IMR-90 (cell line): Measurements from ENCODE around the gene CLCN5. TPM values are rescaled to one million over a fixed set of nuclear protein-coding genes. Genes with fewer than 3 reads are reported as not detected.

ENCODE experiments used
- ATAC-seq: fragments of 200-7000 bp; cut with Tn5 transposase; 2 replicates; pipeline ENCODE4 v1.9.1; 2020; ENCODE audit warnings: low read depth, mild to moderate bottlenecking, moderate library complexity
- BruUV-seq: library from RNA; stranded (reverse); fragments of 400-500 nt; replicated peaks from 2 replicates; lab custom pipeline; 2021; lab: Mats Ljungman, UMichigan
- CTCF ChIA-PET: fragments of 300-600 bp; formaldehyde crosslinking; extraction: SDS; loops from one replicate; lab custom pipeline; 2021; ENCODE audit warnings: antibody characterized with exemption; lab: Yijun Ruan, JAX
- POLR2A ChIA-PET: fragments of 300-600 bp; sonication (Branson Sonifier 250); formaldehyde crosslinking; loops from one replicate; lab custom pipeline; 2022; ENCODE audit warnings: antibody characterized with exemption; ENCODE audit not compliant: unreplicated experiment; lab: Charles Lee
- DNase-seq: peaks from one replicate; pipeline ENCODE4 v3.0.0; 2013
- H2AFZ ChIP-seq: replicated peaks from 2 replicates; pipeline ENCODE3; 2013; ENCODE audit warnings: low read length, mild to moderate bottlenecking; ENCODE audit not compliant: poor library complexity
- H2AK5ac ChIP-seq: 2 replicates; pipeline ENCODE4 v1.6.1; 2013; ENCODE audit warnings: low read depth, low read length, inconsistent platforms
- H2AK9ac ChIP-seq: replicated peaks from 2 replicates; pipeline ENCODE3; 2013; ENCODE audit warnings: mild to moderate bottlenecking, low read depth, low read length, moderate library complexity; ENCODE audit not compliant: poor library complexity
- H2BK120ac ChIP-seq: 2 replicates; pipeline ENCODE4 v1.6.1; 2013; ENCODE audit warnings: low read depth, low read length, inconsistent platforms
- H2BK15ac ChIP-seq: 3 replicates; pipeline ENCODE4 v1.6.1; 2013; ENCODE audit warnings: low read depth, low read length, inconsistent platforms
- H2BK20ac ChIP-seq: 2 replicates; pipeline ENCODE4 v1.6.1; 2013; ENCODE audit warnings: low read depth, mild to moderate bottlenecking, inconsistent platforms, low read length, moderate library complexity
- H2BK5ac ChIP-seq: 2 replicates; pipeline ENCODE4 v1.6.1; 2013; ENCODE audit warnings: mild to moderate bottlenecking, low read depth, low read length, inconsistent platforms; ENCODE audit not compliant: poor library complexity, severe bottlenecking
- H3K14ac ChIP-seq: replicated peaks from 2 replicates; pipeline ENCODE4 v1.6.1; 2013; ENCODE audit warnings: low read depth, low read length, inconsistent platforms
- H3K18ac ChIP-seq: 2 replicates; pipeline ENCODE4 v1.6.1; 2013; ENCODE audit warnings: low read depth, low read length, control low read depth
- H3K23ac ChIP-seq: 2 replicates; pipeline ENCODE4 v1.6.1; 2013; ENCODE audit warnings: low read depth, low read length, inconsistent platforms
- H3K27ac ChIP-seq: 2 replicates; pipeline ENCODE4 v1.5.1; 2013; ENCODE audit warnings: mild to moderate bottlenecking, control low read depth, low read length; ENCODE audit not compliant: insufficient read depth
- H3K27me3 ChIP-seq: 2 replicates; pipeline ENCODE4 v1.6.1; 2013; ENCODE audit warnings: low read length; ENCODE audit not compliant: control insufficient read depth, insufficient read depth
- H3K36me3 ChIP-seq: 2 replicates; pipeline ENCODE4 v1.6.1; 2013; ENCODE audit warnings: low read length, mixed read lengths; ENCODE audit not compliant: control insufficient read depth, insufficient read depth
- H3K4ac ChIP-seq: 2 replicates; pipeline ENCODE4 v1.6.1; 2013; ENCODE audit warnings: low read depth, low read length, inconsistent platforms
- H3K4me1 ChIP-seq: 2 replicates; pipeline ENCODE4 v1.6.1; 2013; ENCODE audit warnings: low read length, mixed read lengths; ENCODE audit not compliant: control insufficient read depth, insufficient read depth
- H3K4me2 ChIP-seq: 2 replicates; pipeline ENCODE4 v1.6.1; 2013; ENCODE audit warnings: low read depth, mild to moderate bottlenecking, control low read depth, low read length, moderate library complexity
- H3K4me3 ChIP-seq: 2 replicates; pipeline ENCODE4 v1.5.1; 2013; ENCODE audit warnings: low read depth, mild to moderate bottlenecking, control low read depth, low read length, moderate library complexity; ENCODE audit not compliant: insufficient read depth
- H3K56ac ChIP-seq: 2 replicates; pipeline ENCODE4 v1.6.1; 2013; ENCODE audit warnings: low read length, inconsistent platforms; ENCODE audit not compliant: insufficient read depth; ENCODE audit errors: extremely low read depth
- H3K79me1 ChIP-seq, 2 experiments: 2 replicates each; pipeline ENCODE4 v1.6.1; 2013; ENCODE audit warnings: low read length in 2 of 2, inconsistent platforms in 1 of 2, low read depth in 1 of 2
- H3K9ac ChIP-seq: 2 replicates; pipeline ENCODE4 v1.6.1; 2013; ENCODE audit warnings: low read depth, low read length, control low read depth
- H3K9me1 ChIP-seq: 2 replicates; pipeline ENCODE4 v1.6.1; 2013; ENCODE audit warnings: low read length, inconsistent platforms; ENCODE audit not compliant: insufficient read depth
- H3K9me3 ChIP-seq: 2 replicates; pipeline ENCODE4 v1.6.1; 2013; ENCODE audit warnings: low read length; ENCODE audit not compliant: control insufficient read depth, insufficient read depth
- H4K20me1 ChIP-seq: 2 replicates; pipeline ENCODE4 v1.6.1; 2013; ENCODE audit warnings: low read length, inconsistent platforms; ENCODE audit not compliant: insufficient read depth
- H4K5ac ChIP-seq: 2 replicates; pipeline ENCODE4 v1.6.1; 2013; ENCODE audit warnings: mild to moderate bottlenecking, low read depth, low read length, control low read depth
- H4K8ac ChIP-seq, 2 experiments: 2 replicates each; pipeline ENCODE4 v1.6.1; 2013; ENCODE audit warnings: low read depth in 2 of 2, low read length in 2 of 2, control low read depth in 1 of 2, inconsistent platforms in 1 of 2
- H4K91ac ChIP-seq: 2 replicates; pipeline ENCODE4 v1.6.1; 2013; ENCODE audit warnings: low read depth, low read length, inconsistent platforms; ENCODE audit not compliant: insufficient read depth
- BHLHE40 ChIP-seq: fragments of 150-350 bp; IDR thresholded peaks from 2 replicates; pipeline ENCODE4 v1.6.1; 2016; ENCODE audit warnings: mild to moderate bottlenecking, low read depth, low read length
- CEBPB ChIP-seq: IDR thresholded peaks from 2 replicates; pipeline ENCODE4 v1.6.1; 2012; ENCODE audit warnings: low read depth, low read length, improper control_type of control experiment
- CHD1 ChIP-seq: IDR thresholded peaks from 2 replicates; pipeline ENCODE4 v1.6.1; 2012; ENCODE audit warnings: low read depth, low read length, improper control_type of control experiment
- CTCF ChIP-seq: conservative IDR thresholded peaks from 2 replicates; pipeline ENCODE4 v1.5.1; 2012; ENCODE audit warnings: mild to moderate bottlenecking, low read depth, low read length, improper control_type of control experiment
- ELK1 ChIP-seq: fragments of 150-350 bp; IDR thresholded peaks from 2 replicates; pipeline ENCODE4 v1.6.1; 2016; ENCODE audit warnings: low read depth, mild to moderate bottlenecking, low read length, moderate library complexity, borderline replicate concordance
- MAZ ChIP-seq: IDR thresholded peaks from 2 replicates; pipeline ENCODE4 v1.6.1; 2012; ENCODE audit warnings: low read depth, mild to moderate bottlenecking, low read length, improper control_type of control experiment, moderate library complexity, borderline replicate concordance
- POLR2A ChIP-seq: IDR thresholded peaks from 2 replicates; pipeline ENCODE4 v1.6.1; 2012; ENCODE audit warnings: mild to moderate bottlenecking, low read depth, low read length
- RAD21 ChIP-seq: IDR thresholded peaks from 2 replicates; pipeline ENCODE4 v1.6.1; 2012; ENCODE audit warnings: low read length, improper control_type of control experiment
- RCOR1 ChIP-seq: IDR thresholded peaks from 2 replicates; pipeline ENCODE4 v1.6.1; 2012; ENCODE audit warnings: mild to moderate bottlenecking, low read length, improper control_type of control experiment; ENCODE audit not compliant: insufficient replicate concordance
- SMC3 ChIP-seq: fragments of 150-350 bp; IDR thresholded peaks from 2 replicates; pipeline ENCODE4 v1.6.1; 2016; ENCODE audit warnings: low read depth, mild to moderate bottlenecking, antibody characterized with exemption, low read length, moderate library complexity
- USF2 ChIP-seq: fragments of 150-350 bp; IDR thresholded peaks from 2 replicates; pipeline ENCODE4 v1.6.1; 2017; ENCODE audit warnings: mild to moderate bottlenecking, antibody characterized with exemption, low read length, low read depth
- WGBS, 2 experiments: methylation state at CpG; one replicate each; pipeline versions ENCODE4 v1.1.5 to v1.1.7; 2013; ENCODE audit warnings: missing lambda C conversion rate in 2 of 2; ENCODE audit not compliant: insufficient read length in 1 of 2; ENCODE audit errors: extremely low coverage in 2 of 2; 5-methylcytosine and 5-hydroxymethylcytosine counted together
- dilution Hi-C: fragments of 300-500 bp; cut with HindIII; formaldehyde crosslinking; loops from one replicate; pipeline ENCODE4 v1.14.3; 2018; ENCODE audit warnings: low sequenced_read_pairs; ENCODE audit not compliant: unreplicated experiment
- in situ Hi-C: fragments of 300-500 bp; cut with MboI; formaldehyde crosslinking; loops from 3 replicates; pipeline ENCODE4 v1.14.3; 2019; ENCODE audit warnings: low sequenced_read_pairs, inconsistent platforms, mixed read lengths
- intact Hi-C: fragments of 100-400 bp; cut with micrococcal nuclease; formaldehyde crosslinking; loops from 2 replicates; pipeline ENCODE4 v1.10.0; 2022
- polyA plus RNA-seq, 3 experiments: library from polyadenylated mRNA; depleted of rRNA; stranded (reverse); fragments of >200 nt; gene quantifications; 2 replicates each; pipeline ENCODE4 v1.2.3, GENCODE V29; 2012; ENCODE audit warnings: low replicate concordance in 1 of 3
- total RNA-seq: library from RNA; depleted of rRNA; stranded (reverse); fragments of >200 nt; gene quantifications from 2 replicates; pipeline ENCODE4 v1.2.3, GENCODE V29; 2012

The CLCN5 gene
- total and polyA plus RNA-seq, 2 of the 4 experiments (the other 2 are of a cell fraction): 1.4 to 5.9 TPM

- POLR2A ChIA-PET: interaction anchor here (0.6 kb wide), 1 partner anchor 122 kb away, joined by 3 read pairs; no protein-coding TSS in a partner anchor
- dilution Hi-C loops: no loop called here
- H2BK120ac ChIP-seq: no peak overlapping the region
Observed at GRCh38 chrX:50003927-50004326, 81.5 kb downstream of the CLCN5 start.

More at GRCh38 chrX:50003927-50004326, 81.5 kb downstream of the CLCN5 start:
- Histone ChIP-seq H3K36me3 (no peaks in the 10 kb centered on the region), H2AK9ac (no peak overlapping the region), H2BK20ac (no peak overlapping the region), H2AK5ac (no peak overlapping the region), H4K8ac (no peak overlapping the region), H2BK15ac (no peak overlapping the region), H3K79me1 (no peaks in the 10 kb centered on the region), H3K23ac (no peak overlapping the region), H4K91ac (no peak overlapping the region), H3K9me1 (0 out of 2 replicates have a peak, but pooled peaks cover 3% of the 10 kb centered on the region), H3K9me3 (no peaks in the 10 kb centered on the region), H3K4ac (no peak overlapping the region), H3K18ac (no peak overlapping the region), H3K4me2 (no peak overlapping the region), H4K20me1 (no peaks in the 10 kb centered on the region), H2AFZ (no peak overlapping the region), H3K27me3 (no peaks in the 10 kb centered on the region; the same call in none of the 2 replicates), H3K4me1 (no peaks in the 10 kb centered on the region), H2BK5ac (no peak overlapping the region), H3K9ac (no peak overlapping the region), H4K5ac (no peak overlapping the region), H3K27ac (no peak overlapping the region), H3K4me3 (no peak overlapping the region), H3K56ac (no peak overlapping the region), H3K14ac (no peak overlapping the region)
- DNase-seq (peak; percentile 18), ATAC-seq (no peak)
- intact Hi-C loops (no loop called here), in situ Hi-C loops (no loop called here)
- CTCF ChIA-PET: no interaction called here
- TF ChIP-seq USF2: no peak
- no peak for TF ChIP-seq RAD21
- TF ChIP-seq ELK1: no peak
- no peak for TF ChIP-seq CEBPB
- TF ChIP-seq SMC3: no peak
- TF ChIP-seq CHD1: no peak
- TF ChIP-seq RCOR1: no peak
- TF ChIP-seq BHLHE40: no peak
- TF ChIP-seq POLR2A: no peak
- TF ChIP-seq MAZ: no peak
- TF ChIP-seq CTCF: no peak
- no TSS peak for BruUV-seq
- no CpG with 5 or more reads among the region's 2 CpGs for WGBS, 2 experiments
